Activated naive CD4-positive, alpha-beta T cell treated with Interleukin-2 at 50 U/mL for 16 hours (primary cell): ENCODE data around the gene CRLF1.

Experiments
- DNase-seq: peaks from one replicate; pipeline ENCODE4 v3.0.0-alpha.2; 2020

Gene CRLF1

DNA sequence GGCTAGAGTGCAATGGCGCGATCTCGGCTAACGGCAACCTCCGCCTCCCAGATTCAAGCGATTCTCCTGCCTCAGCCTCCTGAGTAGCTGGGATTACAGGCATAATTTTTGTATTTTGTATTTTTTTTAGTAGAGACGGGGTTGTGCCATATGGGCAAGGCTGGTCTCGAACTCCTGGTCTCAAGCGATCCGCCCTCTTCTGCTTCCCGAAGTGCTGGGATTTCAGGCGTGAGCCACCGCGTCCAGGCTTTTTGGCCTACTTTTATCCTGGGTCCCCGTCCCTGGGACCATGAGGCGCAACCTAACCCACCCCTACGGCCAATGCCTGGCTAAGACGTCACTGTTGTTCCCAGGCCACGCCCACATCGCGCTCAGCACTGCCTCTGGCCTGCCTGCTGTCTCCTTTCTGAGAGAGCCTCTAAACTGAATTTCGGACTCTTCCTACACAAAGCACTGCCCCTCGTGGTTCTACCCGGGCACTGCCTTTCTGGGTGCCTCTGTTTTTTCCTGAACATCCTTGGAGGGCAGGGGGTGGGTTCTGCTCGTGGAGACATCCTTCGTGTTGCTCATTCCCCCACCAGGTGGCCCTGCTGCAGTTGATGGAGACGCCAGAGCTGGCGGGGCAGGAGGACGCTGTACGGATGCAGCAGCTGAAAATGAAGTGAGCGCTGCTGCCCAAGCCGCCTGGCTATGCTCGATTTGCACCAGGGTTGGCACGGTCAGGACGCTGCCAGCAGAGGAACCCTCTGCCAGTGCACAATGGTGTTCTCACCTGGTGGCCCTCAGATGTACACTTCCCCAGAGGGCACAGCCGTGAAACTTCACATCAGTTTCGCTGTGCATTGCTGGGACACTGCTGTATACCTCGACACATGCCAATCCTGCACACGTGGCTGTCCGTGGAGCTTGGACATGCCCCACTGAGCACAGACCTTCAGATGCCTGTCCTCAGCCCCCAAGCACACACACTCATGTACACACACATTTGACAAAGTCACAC is 16.0 kb downstream of the CRLF1 start:
- no peak for DNase-seq

GRCh38 chr19:18589380-18590272 is 17.0 kb downstream of the CRLF1 start:
- DNase-seq: peak; percentile 74

DNA sequence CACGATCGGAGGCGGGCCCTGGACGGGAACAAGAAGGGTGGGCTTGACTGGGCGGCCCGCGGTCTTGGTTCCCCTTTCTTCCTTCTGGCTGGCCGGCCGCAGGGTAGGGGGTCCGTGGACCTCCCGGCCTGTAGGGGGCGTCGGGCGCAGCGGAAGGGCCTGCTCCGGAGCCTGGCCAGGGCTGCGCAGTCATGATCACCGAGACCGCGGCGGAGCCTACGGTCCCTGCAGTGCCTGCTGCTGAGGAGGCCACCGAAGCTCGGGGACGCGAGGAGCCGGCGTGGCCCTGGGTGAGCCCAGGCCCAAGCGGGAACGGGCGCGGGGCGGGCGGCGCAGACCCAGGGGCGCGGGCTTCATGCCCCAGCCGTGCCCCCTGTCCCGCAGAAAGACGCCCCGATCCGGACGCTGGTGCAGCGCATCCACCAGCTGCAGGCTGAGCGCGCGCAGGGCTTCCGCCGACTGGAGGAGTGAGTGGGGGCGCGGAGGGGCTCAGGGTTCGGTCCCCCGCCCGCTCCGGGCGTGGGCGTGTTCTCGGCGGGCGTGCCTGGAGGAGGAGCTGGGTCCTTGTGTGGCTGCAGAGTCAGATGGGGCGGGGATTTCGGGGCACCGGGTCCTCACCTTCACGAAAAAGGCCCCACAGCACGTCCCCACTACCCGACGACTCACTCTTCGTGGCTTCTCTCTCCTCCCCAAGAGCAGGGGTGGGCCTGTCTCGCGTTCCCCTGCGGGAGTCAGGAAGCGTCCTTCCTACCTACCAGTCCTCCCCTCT is 17.8 kb downstream of the CRLF1 start, which contains the start of gene REX1BD:
Gene REX1BD (plus strand): TSS at position 188 of the 769 bp plus-strand sequence. CDS start 4 bp downstream, at position 192.
- peak; percentile 87 for DNase-seq

DNA sequence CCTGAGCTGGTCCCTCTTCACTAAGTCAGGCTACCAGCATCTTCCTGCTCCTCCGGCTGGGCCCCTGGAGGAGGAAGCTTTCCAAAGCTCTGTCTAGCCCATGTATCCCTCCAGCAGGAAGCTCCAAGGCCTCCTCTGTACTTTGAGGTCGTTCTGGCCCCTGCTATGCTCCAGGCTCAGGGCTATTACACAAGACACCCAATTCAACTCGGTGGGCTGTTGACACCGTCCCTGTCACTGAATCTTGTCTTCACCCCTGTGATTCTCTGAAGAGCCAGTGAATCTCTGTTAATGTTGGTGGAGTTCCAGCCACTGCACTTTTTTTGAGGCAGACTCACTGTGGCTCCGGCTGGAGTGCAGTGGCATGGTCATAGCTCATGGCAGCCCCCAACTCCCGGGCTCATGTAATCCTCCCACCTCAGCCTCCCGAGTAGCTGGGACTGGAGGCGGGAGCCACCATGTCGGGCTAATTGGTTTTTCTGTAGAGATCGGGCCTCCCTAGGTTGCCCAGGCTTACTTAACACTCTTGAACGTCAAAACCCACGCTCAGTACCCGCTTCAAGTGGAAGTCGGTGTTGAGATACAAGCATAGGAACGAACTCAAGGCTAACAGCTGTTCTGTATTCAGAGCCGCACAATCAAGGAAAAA is 18.5 kb downstream of the CRLF1 start:
- no peak for DNase-seq

DNA sequence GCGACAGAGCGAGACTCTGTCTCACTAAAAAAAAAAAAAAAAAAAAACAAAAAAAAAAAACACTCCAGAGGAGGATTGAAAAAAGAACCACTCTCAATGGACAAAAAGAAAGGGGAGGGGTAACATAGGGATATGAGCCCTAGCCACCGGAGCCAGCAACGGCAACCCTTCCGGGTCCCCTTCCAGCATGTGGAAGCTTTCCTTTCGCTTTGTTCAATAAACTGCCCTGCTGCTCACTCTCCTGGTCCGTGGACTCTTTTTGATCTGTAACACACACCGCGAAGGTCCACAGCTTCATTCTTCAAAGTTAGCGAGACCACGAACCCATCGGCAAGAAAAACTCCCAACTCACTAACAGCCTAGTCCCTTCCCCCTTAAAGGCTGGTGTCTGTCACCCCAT is 19.0 kb downstream of the CRLF1 start:
- no peak for DNase-seq

GRCh38 chr19:18586306-18586705 is 20.3 kb downstream of the CRLF1 start:
- DNase-seq: no peak

- DNase-seq: no peak
These were observed 26.3 kb downstream of the CRLF1 start for GRCh38 chr19:18580311-18580710.

DNA sequence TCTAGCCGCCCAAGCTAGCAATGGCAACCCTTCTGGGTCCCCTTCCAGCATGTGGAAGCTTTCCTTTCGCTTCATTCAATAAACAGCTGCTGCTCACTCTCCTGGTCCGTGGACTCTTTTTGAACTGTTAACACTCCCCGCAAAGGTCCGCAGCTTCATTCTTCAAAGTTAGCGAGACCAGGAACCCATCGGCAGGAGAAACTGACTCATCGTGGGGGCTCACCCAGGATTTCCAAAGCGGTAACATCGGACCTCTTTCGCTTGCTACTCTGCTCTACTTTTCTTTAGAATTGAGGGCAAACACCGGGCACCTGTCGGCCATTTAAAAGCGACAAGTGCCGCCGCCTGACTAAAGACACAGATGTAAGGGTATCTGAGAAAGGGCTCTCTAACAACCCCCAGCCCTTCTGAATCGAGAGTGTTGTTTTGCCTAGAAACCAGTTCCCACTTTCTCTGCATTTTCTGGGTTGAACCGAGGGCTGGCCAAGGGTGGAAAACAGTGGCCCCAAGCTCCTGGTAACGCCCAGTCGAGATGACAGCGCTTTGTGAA is 29.2 kb downstream of the CRLF1 start:
- no peak for DNase-seq

DNA sequence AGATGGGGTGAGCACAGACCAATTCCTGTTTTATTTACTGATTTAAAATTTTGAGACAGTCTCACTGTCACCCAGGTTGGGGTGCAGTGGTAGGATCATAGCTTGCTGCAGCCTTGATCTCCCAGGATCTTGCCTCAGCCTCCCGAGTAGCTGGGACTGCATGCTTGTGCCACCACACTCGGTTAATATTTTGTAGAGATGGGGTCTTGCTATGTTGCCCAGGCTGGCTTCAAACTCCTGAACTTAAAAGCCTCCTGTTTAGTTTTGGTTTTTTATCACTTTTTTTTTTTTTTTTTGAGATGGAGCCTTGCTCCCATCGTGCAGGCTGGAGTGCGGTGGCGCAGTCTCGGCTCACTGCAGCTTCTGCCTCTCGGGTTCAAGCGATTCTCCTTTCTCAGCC is 30.2 kb downstream of the CRLF1 start:
- no peak for DNase-seq

DNA sequence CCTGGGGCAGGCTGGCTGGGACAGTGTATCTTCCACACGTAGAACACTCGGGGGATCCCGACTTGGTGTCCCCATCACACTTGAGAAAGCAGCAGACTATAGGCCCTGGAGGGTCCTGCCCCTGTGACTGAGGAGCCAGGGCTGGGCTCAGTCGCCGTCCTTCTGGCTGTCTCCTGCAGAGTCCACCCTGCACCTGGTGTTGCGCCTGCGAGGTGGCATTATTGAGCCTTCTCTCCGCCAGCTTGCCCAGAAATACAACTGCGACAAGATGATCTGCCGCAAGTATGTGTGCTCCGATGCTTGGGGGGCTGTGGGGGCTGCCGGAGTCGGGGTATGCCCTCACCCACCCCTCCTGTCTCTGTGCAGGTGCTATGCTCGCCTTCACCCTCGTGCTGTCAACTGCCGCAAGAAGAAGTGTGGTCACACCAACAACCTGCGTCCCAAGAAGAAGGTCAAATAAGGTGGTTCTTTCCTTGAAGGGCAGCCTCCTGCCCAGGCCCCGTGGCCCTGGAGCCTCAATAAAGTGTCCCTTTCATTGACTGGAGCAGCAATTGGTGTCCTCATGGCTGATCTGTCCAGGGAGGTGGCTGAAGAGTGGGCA is 31.8 kb downstream of the CRLF1 start:
- no peak for DNase-seq

DNA sequence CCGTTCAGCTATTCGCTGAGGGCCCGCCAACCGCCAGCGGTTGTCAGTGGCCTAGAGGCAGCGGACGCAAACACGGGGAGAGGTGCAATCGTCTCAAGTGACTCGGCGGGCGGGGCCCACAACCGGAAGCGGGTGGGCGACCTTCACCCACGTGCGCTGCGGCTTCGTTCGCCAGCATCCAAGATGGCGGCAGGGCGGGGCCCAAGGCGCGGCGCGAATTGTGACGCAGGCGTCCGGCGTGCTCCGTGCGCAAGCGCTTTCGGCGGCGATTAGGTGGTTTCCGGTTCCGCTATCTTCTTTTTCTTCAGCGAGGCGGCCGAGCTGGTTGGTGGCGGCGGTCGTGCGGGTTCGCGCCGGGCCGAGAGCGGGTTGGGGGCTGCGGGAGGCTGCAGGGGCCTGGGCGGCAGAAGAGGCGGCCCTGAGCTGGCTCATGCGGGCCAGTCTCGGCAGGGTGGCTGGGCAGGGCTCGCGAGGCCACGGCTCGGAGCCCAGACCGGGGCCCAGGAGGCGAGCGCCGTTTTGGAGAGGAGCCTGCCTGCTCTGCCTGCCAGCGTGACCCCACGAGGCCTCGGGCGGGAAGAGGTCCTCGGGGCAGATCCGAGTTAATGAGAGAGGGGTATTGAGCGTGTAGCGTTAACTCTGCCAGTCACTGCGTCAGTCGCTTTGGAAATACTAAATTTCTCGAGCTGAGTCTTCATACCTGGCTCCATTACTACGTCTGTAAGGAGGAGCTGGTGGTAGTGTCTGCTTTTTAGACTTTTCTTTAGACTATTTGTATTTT is 34.8 kb downstream of the CRLF1 start, which contains the start of gene UBA52:
Gene UBA52 (plus strand): TSS at position 294 of the 781 bp plus-strand sequence. CDS start 1,444 bp downstream, outside the sequence.
- peak; percentile 99 for DNase-seq

GRCh38 chr19:18568367-18568766 is 38.2 kb downstream of the CRLF1 start:
- DNase-seq: no peak

DNA sequence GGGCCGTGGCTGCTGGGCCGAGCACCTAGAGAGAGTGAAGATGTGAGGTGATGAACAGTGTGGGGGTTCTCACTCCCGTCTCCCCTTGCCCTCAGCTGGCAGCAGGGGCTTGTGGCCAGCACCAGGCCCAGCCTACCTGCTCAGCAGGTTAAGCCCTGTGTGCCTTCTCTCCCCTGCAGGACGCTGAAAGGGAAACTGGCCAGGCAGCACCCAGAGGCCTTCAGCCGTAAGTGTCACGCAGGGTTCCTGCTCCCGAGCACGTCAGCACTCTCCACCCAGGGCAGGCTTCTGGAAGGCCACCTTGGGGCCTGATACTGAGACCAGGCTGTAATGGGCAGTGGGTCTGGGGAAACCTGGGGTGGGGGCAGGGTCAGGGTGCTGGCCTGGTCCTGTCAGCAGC is 39.6 kb downstream of the CRLF1 start:
- no peak for DNase-seq

DNA sequence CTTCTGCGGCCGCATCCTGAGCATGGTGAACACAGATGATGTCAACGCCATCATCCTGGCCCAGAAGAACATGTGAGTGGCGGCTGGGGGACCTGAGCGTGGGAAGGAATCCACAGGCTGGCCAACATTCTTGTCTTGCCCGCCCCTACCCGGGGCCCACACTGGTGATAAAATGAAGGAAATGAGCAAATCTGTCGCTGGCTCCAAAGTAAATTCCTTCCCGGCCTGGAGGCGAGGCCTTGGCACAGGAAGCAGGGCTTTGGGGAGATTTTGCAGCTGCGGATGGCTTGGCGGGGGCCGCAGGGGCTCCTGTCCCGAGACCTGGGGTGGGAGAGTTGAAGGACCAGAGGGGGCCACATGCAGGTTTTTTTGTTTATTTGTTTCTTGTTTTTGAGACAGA is 44.5 kb downstream of the CRLF1 start:
- DNase-seq: no peak

- DNase-seq: no peak
These were observed 46.9 kb downstream of the CRLF1 start for GRCh38 chr19:18559685-18560084.

DNA sequence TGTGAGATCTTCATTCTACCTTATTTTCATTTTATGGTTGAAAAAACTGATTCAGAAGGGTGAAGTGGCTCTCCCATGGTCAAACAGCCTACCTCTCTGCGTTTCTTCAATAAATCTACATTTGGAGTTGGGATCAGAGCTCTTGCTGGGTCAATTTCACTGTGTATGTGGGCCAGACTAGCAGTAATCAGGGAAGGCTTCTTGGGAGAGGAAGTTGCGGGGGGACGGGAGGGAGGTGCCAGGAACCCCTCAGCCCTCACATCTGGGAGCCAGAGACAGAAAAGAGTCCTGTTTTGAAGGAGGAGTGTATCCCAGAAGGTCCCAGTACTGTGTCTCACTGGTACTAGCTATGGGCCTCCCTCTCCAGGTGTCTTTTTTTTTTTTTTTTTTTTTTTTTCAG is 48.0 kb downstream of the CRLF1 start:
- no peak for DNase-seq

GRCh38 chr19:18558202-18558555 is 48.4 kb downstream of the CRLF1 start:
- peak; percentile 19 for DNase-seq

DNA sequence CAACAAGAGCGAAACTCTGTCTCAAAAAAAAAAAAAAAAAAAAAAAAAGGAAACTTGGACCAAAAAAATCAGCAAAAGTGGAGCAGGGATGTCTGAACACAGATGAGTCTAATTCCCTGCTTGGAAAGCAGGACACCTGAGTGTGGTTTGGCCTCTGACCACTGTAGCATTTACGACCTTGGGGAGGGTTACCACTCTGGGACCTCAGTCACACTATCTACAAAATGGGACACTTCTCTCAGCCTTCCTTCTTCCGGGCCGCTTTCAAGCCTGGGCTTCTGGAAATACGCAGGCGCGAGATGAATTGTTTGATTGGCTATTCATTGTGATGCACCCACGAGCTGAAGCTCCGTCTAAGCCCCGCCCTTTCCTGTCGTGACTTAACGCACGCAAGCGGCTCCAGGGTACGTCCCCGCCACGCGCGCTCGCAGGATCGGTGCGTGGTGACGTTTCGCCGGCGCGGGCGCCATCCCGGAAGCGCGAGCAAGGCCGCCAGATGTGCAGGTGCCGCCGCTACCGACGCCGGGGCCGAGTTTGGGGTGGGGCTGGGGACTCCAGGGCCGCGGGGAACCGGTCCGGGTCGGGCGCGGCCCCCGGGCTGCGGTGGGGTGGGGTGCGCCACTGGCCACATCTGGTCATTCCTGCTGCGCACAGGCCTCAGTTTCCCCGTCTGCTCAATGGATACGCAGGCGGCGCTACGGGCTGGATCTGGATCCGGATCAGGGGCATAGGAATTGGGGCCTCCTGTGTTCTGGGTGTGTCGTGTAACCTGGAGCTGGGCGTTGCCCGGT is 49.0 kb downstream of the CRLF1 start, which contains the start of gene KXD1:
Gene KXD1 (plus strand): TSS at position 460 of the 791 bp plus-strand sequence. CDS start 4,187 bp downstream, outside the sequence.
- DNase-seq: peak; percentile 98

DNA sequence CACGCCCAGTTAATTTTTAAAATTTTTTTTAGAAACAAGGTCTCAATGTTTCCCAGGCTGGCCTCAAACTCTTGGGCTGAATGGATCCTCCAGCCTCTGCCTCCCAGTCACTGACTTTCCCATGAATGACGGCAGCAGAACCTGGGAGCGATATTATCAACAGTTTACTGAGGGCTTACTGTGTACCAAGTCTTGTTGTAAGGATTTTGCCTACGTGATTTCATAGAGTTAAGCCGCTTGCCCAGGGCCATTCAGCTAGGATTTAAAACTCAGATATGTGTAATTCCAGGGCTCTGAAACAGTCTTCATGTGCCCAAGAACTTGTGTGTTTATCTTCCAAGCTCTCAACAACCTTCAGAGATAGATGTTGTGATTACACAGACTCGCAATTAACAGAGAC is 55.0 kb downstream of the CRLF1 start:
- DNase-seq: no peak
